ENCODE data around the gene PPM1B. TPM values are rescaled to one million over a fixed set of nuclear protein-coding genes. Genes with fewer than 3 reads are reported as not detected.

PPM1B gene
- total and polyA plus RNA-seq, 9 of the 15 experiments (the other 6 are each of a cell fraction or from before 2014, with no cell fraction given), result 8.9 to 44.0 (median 28.6) TPM

- DNase-seq (ENCODE audit: extremely low read depth in 1 of 4, low spot score in 3 of 4) (no peak), FAIRE-seq (no peak), ATAC-seq (no peak)
- peaks cover 0 to 5% of the 10 kb centered on the region in 2 experiments; a peak in 3 of 5 replicates for H3K4me1 ChIP-seq (replicated peaks in 1 of 2; ENCODE audit: control insufficient read depth in 2 of 2, insufficient read depth in 2 of 2, low read length in 2 of 2)
- H3K36me3 ChIP-seq (ENCODE audit: control insufficient read depth, insufficient read depth, low read length), result peaks cover 18% of the 10 kb centered on the region; the same call in 1 of the 3 replicates
- TF ChIP-seq CEBPG (CRISPR knock-in tag; IDR thresholded peaks at IDR 0.05) (no peak), CEBPG (tag; conservative IDR thresholded peaks at IDR 0.05 in 1 of 2, IDR thresholded peaks at IDR 0.05 in 1 of 2) (peak in 1 of 2 experiments; percentile 42; a peak in 1 of 4 replicates), ZNF217 (CRISPR knock-in tag; IDR thresholded peaks at IDR 0.05) (no peak)
- H3K9me3 ChIP-seq (replicated peaks; ENCODE audit: control insufficient read depth, insufficient read depth, low read depth, low read length), result no peaks in the 10 kb centered on the region
- ChIA-PET CTCF (ENCODE audit: low intra/inter-chr PET ratio) (no interaction called here), POLR2A (interaction anchor here (1.2 to 3.9 kb wide), 3 partner anchors 9 to 32 kb away, joined by 3 to 28 read pairs (median 6); partner anchors contain the start of gene PPM1B)
- peaks cover 86% of the 10 kb centered on the region for H3K79me2 ChIP-seq (ENCODE audit: control insufficient read depth, insufficient read depth, low read length)
- BruUV-seq (replicated peaks), result no TSS peak
- 100% methylated on average over 2 of the region's 2 CpGs for WGBS (ENCODE audit: insufficient coverage, low coverage, missing lambda C conversion rate)
- no peak overlapping the region for H2AFZ ChIP-seq (ENCODE audit: low read depth, low read length)
- no peaks in the 10 kb centered on the region for H3K27me3 ChIP-seq (ENCODE audit: control insufficient read depth in 2 of 2, insufficient read depth in 2 of 2, low read length in 2 of 2)
- no peak overlapping the region for H3K4me2 ChIP-seq (ENCODE audit: insufficient read depth, low read length)
- in situ Hi-C loops (cut with MboI) (no loop called here), intact Hi-C loops (cut with micrococcal nuclease) (no loop called here)
- H3K9ac ChIP-seq (ENCODE audit: insufficient read depth in 1 of 2, low read depth in 2 of 2, low read length in 2 of 2), result no peak overlapping the region
- no peaks in the 10 kb centered on the region for H3K9me1 ChIP-seq (ENCODE audit: control insufficient read depth, insufficient read depth, low read length)
- no peaks in the 10 kb centered on the region for H4K20me1 ChIP-seq (replicated peaks; ENCODE audit: control insufficient read depth, insufficient read depth, low read length)
- no peak overlapping the region for H3K27ac ChIP-seq (ENCODE audit: extremely low read depth, low read depth, low read length)
- no peak overlapping the region for H3K4me3 ChIP-seq
These were observed 13.0 kb downstream of the PPM1B start for GRCh38 chr2:44181648-44182047.

DNA sequence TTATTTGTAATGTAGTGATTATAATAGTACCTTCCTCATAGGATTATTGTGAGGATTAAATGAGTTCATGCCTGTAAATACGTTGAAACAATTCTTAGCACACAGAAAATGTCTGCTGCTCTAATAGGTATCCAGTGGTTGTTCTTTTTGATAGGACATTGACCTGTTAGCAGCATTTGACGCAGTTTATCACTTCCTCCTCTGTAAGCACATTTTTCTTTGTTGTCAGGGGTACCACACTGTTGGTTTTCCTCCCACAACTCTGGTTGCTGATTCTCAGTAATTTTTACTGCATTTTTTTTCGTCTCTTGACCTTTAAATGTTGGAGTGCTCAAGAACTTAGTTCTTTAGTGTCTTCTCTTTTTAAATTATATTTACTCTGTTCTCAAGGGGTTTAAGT, 15.4 kb downstream of the PPM1B start:
- CTCF ChIA-PET (ENCODE audit: low intra/inter-chr PET ratio), result interaction anchor here (0.6 kb wide), 1 partner anchor 25 kb away, joined by 3 read pairs; no protein-coding TSS in a partner anchor
- intact Hi-C loops (cut with micrococcal nuclease) (no loop called here), in situ Hi-C loops (cut with MboI) (no loop called here)
- H3K27me3 ChIP-seq (ENCODE audit: control insufficient read depth in 2 of 2, insufficient read depth in 2 of 2, low read length in 2 of 2), result no peaks in the 10 kb centered on the region
- H3K4me3 ChIP-seq, result no peak overlapping the region
- 56% methylated on average over 3 of the region's 3 CpGs for WGBS (ENCODE audit: insufficient coverage, low coverage, missing lambda C conversion rate)
- no TSS peak for BruUV-seq (replicated peaks)
- FAIRE-seq, result no peak
- no peaks in the 10 kb centered on the region for H3K9me1 ChIP-seq (ENCODE audit: control insufficient read depth, insufficient read depth, low read length)
- no peak overlapping the region for H3K4me2 ChIP-seq (ENCODE audit: insufficient read depth, low read length)
- H3K9me3 ChIP-seq (replicated peaks; ENCODE audit: control insufficient read depth, insufficient read depth, low read depth, low read length), result no peaks in the 10 kb centered on the region
- H4K20me1 ChIP-seq (replicated peaks; ENCODE audit: control insufficient read depth, insufficient read depth, low read length), result no peaks in the 10 kb centered on the region
- H2AFZ ChIP-seq (ENCODE audit: low read depth, low read length), result no peak overlapping the region
- POLR2A ChIA-PET, result no interaction called here
- H3K27ac ChIP-seq (ENCODE audit: extremely low read depth, low read depth, low read length), result no peak overlapping the region
- peaks cover 87% of the 10 kb centered on the region for H3K79me2 ChIP-seq (ENCODE audit: control insufficient read depth, insufficient read depth, low read length)
- no peak overlapping the region for H3K9ac ChIP-seq (ENCODE audit: insufficient read depth in 1 of 2, low read depth in 2 of 2, low read length in 2 of 2)
- no peak for ATAC-seq
- DNase-seq (ENCODE audit: extremely low read depth in 1 of 4, low spot score in 3 of 4), result no peak
- H3K36me3 ChIP-seq (ENCODE audit: control insufficient read depth, insufficient read depth, low read length), result peaks cover 17% of the 10 kb centered on the region; the same call in 1 of the 3 replicates
- TF ChIP-seq ZNF551 (CRISPR knock-in tag; IDR thresholded peaks at IDR 0.05) (no peak), TBP (optimal IDR thresholded peaks at IDR 0.05; ENCODE audit: low read depth, low read length) (no peak), POLR2AphosphoS2 (IDR thresholded peaks at IDR 0.05; ENCODE audit: low read length) (no peak), ZNF699 (CRISPR knock-in tag; IDR thresholded peaks at IDR 0.05; ENCODE audit: insufficient replicate concordance) (no peak), ZFP30 (CRISPR knock-in tag; IDR thresholded peaks at IDR 0.05; ENCODE audit: borderline replicate concordance) (no peak), SRSF7 (optimal IDR thresholded peaks at IDR 0.05; ENCODE audit: low read depth, low read length) (no peak), PTBP1 (IDR thresholded peaks at IDR 0.05; ENCODE audit: low read depth, low read length) (no peak), MYC (IDR thresholded peaks at IDR 0.05; ENCODE audit: low read depth, low read length) (no peak), MYC (CRISPR knock-in tag; IDR thresholded peaks at IDR 0.05; ENCODE audit: borderline replicate concordance, low read depth) (no peak), ZNF311 (CRISPR knock-in tag; IDR thresholded peaks at IDR 0.05) (no peak)
- TF ChIP-seq, protein P1, sequence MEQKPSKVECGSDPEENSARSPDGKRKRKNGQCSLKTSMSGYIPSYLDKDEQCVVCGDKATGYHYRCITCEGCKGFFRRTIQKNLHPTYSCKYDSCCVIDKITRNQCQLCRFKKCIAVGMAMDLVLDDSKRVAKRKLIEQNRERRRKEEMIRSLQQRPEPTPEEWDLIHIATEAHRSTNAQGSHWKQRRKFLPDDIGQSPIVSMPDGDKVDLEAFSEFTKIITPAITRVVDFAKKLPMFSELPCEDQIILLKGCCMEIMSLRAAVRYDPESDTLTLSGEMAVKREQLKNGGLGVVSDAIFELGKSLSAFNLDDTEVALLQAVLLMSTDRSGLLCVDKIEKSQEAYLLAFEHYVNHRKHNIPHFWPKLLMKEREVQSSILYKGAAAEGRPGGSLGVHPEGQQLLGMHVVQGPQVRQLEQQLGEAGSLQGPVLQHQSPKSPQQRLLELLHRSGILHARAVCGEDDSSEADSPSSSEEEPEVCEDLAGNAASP (IDR thresholded peaks at IDR 0.05), result no peak
- peaks cover 0 to 5% of the 10 kb centered on the region in 2 experiments; a peak in 4 of 5 replicates for H3K4me1 ChIP-seq (replicated peaks in 1 of 2; ENCODE audit: control insufficient read depth in 2 of 2, insufficient read depth in 2 of 2, low read length in 2 of 2)

Data from K562 (cell line).